HCT116 (cell line): ENCODE data around the gene VAV2. TPM values are rescaled to one million over a fixed set of nuclear protein-coding genes. Genes with fewer than 3 reads are reported as not detected.
"Not testable (repeated sequence)": the region's sequence is repeated elsewhere in the genome, so short reads cannot be mapped to it uniquely, and the experiment has no call there.

ENCODE experiments used
- ATAC-seq: fragments of 200-7000 bp; cut with Tn5 transposase; 2 replicates; pipeline ENCODE4 v1.9.1; 2020; ENCODE audit warnings: mild to moderate bottlenecking, moderate library complexity
- BruUV-seq: library from RNA; stranded (reverse); fragments of 400-500 nt; replicated peaks from 2 replicates; lab custom pipeline; 2021; lab: Mats Ljungman, UMichigan
- CTCF ChIA-PET: fragments of 300-600 bp; sonication (Branson Sonifier 250); formaldehyde crosslinking; loops from one replicate; lab custom pipeline; 2021; ENCODE audit warnings: antibody characterized with exemption; lab: Charles Lee
- POLR2A ChIA-PET: fragments of 300-600, 350-600 bp; sonication (Branson Sonifier 250); formaldehyde crosslinking; loops from one replicate; lab custom pipeline; 2021; ENCODE audit warnings: antibody characterized with exemption; lab: Charles Lee
- RAD21 ChIA-PET, 2 experiments: fragments of 300-600 bp; sonication (Branson Sonifier 250); formaldehyde crosslinking; loops; one replicate each; lab custom pipeline; 2023; ENCODE audit warnings: low total read pairs in 2 of 2; ENCODE audit not compliant: uncharacterized antibody in 2 of 2, unreplicated experiment in 2 of 2, low non-redundant PET in 1 of 2; lab: Charles Lee
- DNase-seq: peaks from one replicate; pipeline ENCODE4 v3.0.0-alpha.2; 2010; ENCODE audit warnings: low read depth, low spot score
- H2AFZ ChIP-seq: fragments of 200-600 bp; shearing (Covaris generic), sonication (generic); 2 replicates; pipeline ENCODE4 v1.6.1; 2017; ENCODE audit warnings: low read depth, mixed run types, mixed read lengths, antibody characterized with exemption, low read length; ENCODE audit not compliant: poor library complexity, severe bottlenecking
- H3K27ac ChIP-seq: 2 replicates; pipeline ENCODE4 v1.5.1; 2012; ENCODE audit warnings: low read depth, low read length
- H3K27me3 ChIP-seq: fragments of 200-600 bp; sonication (generic); 2 replicates; pipeline ENCODE4 v1.6.1; 2016; ENCODE audit warnings: mixed run types, low read length, mixed read lengths; ENCODE audit not compliant: insufficient read depth
- H3K36me3 ChIP-seq, 2 experiments: fragments of 200-500 bp in 1 of 2; fragments of 200-600 bp in 1 of 2; sonication (Bioruptor generic) in 1 of 2; sonication (generic) in 1 of 2; 2 replicates each; pipeline versions ENCODE4 v1.5.1 to v1.6.1; 2014 to 2016; ENCODE audit warnings: low read length in 2 of 2, inconsistent platforms in 1 of 2, mixed read lengths in 1 of 2, mixed run types in 1 of 2; ENCODE audit not compliant: insufficient read depth in 2 of 2, control insufficient read depth in 1 of 2
- H3K4me1 ChIP-seq, 2 experiments: fragments of 200-600 bp in 1 of 2; sonication (generic) in 1 of 2; 2 replicates each; pipeline versions ENCODE4 v1.5.1 to v1.6.1; 2012 to 2017; ENCODE audit warnings: low read length in 2 of 2, inconsistent platforms in 1 of 2, mild to moderate bottlenecking in 1 of 2, mixed read lengths in 1 of 2, mixed run types in 1 of 2, moderate library complexity in 1 of 2; ENCODE audit not compliant: insufficient read depth in 2 of 2, control insufficient read depth in 1 of 2
- H3K4me2 ChIP-seq: fragments of 200-600 bp; sonication (generic); 2 replicates; pipeline ENCODE4 v1.6.1; 2017; ENCODE audit warnings: mixed run types, low read length, mixed read lengths
- H3K4me3 ChIP-seq, 2 experiments: fragments of 200-600 bp in 1 of 2; sonication (generic) in 1 of 2; replicated peaks in 1 of 2; 2 replicates each; pipeline ENCODE4 v1.5.1; 2011 to 2016; ENCODE audit warnings: low read length in 2 of 2, control low read depth in 1 of 2, low read depth in 1 of 2, mild to moderate bottlenecking in 1 of 2, mixed read lengths in 1 of 2, mixed run types in 1 of 2
- H3K79me2 ChIP-seq: fragments of 200-600 bp; sonication (generic); 2 replicates; pipeline ENCODE4 v1.6.1; 2017; ENCODE audit warnings: mild to moderate bottlenecking, mixed run types, low read length, moderate library complexity, mixed read lengths; ENCODE audit not compliant: insufficient read depth
- H3K9ac ChIP-seq: fragments of 200-600 bp; sonication (generic); 2 replicates; pipeline ENCODE4 v1.6.1; 2016; ENCODE audit warnings: low read length, mixed read lengths
- H3K9me2 ChIP-seq: fragments of 200-600 bp; sonication (generic), shearing (Covaris generic); 2 replicates; pipeline ENCODE4 v1.6.1; 2017; ENCODE audit warnings: mixed run types, mild to moderate bottlenecking, moderate library complexity; ENCODE audit not compliant: insufficient read depth
- H3K9me3 ChIP-seq, 2 experiments: fragments of 200-500 bp in 1 of 2; fragments of 200-600 bp in 1 of 2; sonication (Bioruptor generic) in 1 of 2; sonication (generic) in 1 of 2; 2 replicates each; pipeline ENCODE4 v1.6.1; 2014 to 2017; ENCODE audit warnings: low read length in 2 of 2, mixed read lengths in 2 of 2, inconsistent platforms in 1 of 2, low read depth in 1 of 2, mild to moderate bottlenecking in 1 of 2, mixed run types in 1 of 2, moderate library complexity in 1 of 2; ENCODE audit not compliant: control insufficient read depth in 1 of 2, insufficient read depth in 1 of 2
- H4K20me1 ChIP-seq: fragments of 200-600 bp; sonication (generic), shearing (Covaris generic); 2 replicates; pipeline ENCODE4 v1.6.1; 2017; ENCODE audit warnings: mixed run types, mild to moderate bottlenecking, moderate library complexity; ENCODE audit not compliant: insufficient read depth
- CBX3 ChIP-seq: IDR thresholded peaks from 2 replicates; pipeline ENCODE4 v1.6.1; 2012; ENCODE audit warnings: low read depth
- EGR1 ChIP-seq: IDR thresholded peaks from 2 replicates; pipeline ENCODE4 v1.6.1; 2012; ENCODE audit warnings: low read depth
- ELF1 ChIP-seq: IDR thresholded peaks from 2 replicates; pipeline ENCODE4 v1.6.1; 2012; ENCODE audit warnings: low read depth, borderline replicate concordance
- FOSL1 ChIP-seq: IDR thresholded peaks from 2 replicates; pipeline ENCODE4 v1.6.1; 2012; ENCODE audit warnings: low read depth
- JUND ChIP-seq: IDR thresholded peaks from 2 replicates; pipeline ENCODE4 v1.6.1; 2012
- MAX ChIP-seq: IDR thresholded peaks from 2 replicates; pipeline ENCODE4 v1.6.1; 2012
- POLR2A ChIP-seq: IDR thresholded peaks from 2 replicates; pipeline ENCODE4 v1.7.0; 2011; ENCODE audit warnings: borderline replicate concordance; ENCODE audit not compliant: insufficient read depth, insufficient read length; ENCODE audit errors: extremely low read depth
- SRF ChIP-seq: IDR thresholded peaks from 2 replicates; pipeline ENCODE4 v1.6.1; 2012; ENCODE audit warnings: low read depth
- TCF7L2 ChIP-seq: IDR thresholded peaks from 2 replicates; pipeline ENCODE4 v1.7.0; 2011; ENCODE audit warnings: borderline replicate concordance, inconsistent platforms; ENCODE audit not compliant: insufficient read depth, insufficient read length; ENCODE audit errors: extremely low read depth
- YY1 ChIP-seq: IDR thresholded peaks from 2 replicates; pipeline ENCODE4 v1.6.1; 2011; ENCODE audit warnings: low read length, low read depth, moderate library complexity, mild to moderate bottlenecking; ENCODE audit not compliant: insufficient replicate concordance; ENCODE audit errors: extremely low read depth
- ZBTB33 ChIP-seq: IDR thresholded peaks from 2 replicates; pipeline ENCODE4 v1.6.1; 2011; ENCODE audit warnings: mild to moderate bottlenecking, low read length, moderate library complexity; ENCODE audit not compliant: insufficient replicate concordance; ENCODE audit errors: extremely low read depth
- ZFX ChIP-seq: fragments of 450-650 bp; IDR thresholded peaks from 2 replicates; pipeline ENCODE4 v1.6.1; 2017
- intact Hi-C: fragments of 100-400 bp; cut with micrococcal nuclease; formaldehyde crosslinking; loops from 2 replicates; pipeline ENCODE4 v1.10.0; 2022
- total RNA-seq: library from RNA; stranded (reverse); gene quantifications from one replicate; pipeline ENCODE4 v1.2.1, GENCODE V29; 2021; ENCODE audit not compliant: unreplicated experiment
- TF ChIP-seq, protein P1 (sequence below), 3 experiments: fragments of 200-600 bp in 1 of 3; sonication (generic) in 1 of 3; IDR thresholded peaks in 2 of 3; conservative IDR thresholded peaks in 1 of 3; 2 replicates each; pipeline ENCODE4 v1.5.1; 2012 to 2017; ENCODE audit warnings: low read depth in 2 of 3, low read length in 2 of 3, antibody characterized with exemption in 1 of 3, borderline replicate concordance in 1 of 3, control low read depth in 1 of 3, mild to moderate bottlenecking in 1 of 3, mixed read lengths in 1 of 3, mixed run types in 1 of 3, moderate library complexity in 1 of 3; ENCODE audit not compliant: insufficient read depth in 1 of 3

Gene VAV2
- total RNA-seq, 1 experiment from 2014 or later = 33.2 TPM

- RAD21 ChIA-PET = interaction anchor here in 1 of 2 experiments (0.7 kb wide), 1 partner anchor 123 kb away, joined by 3 read pairs; no protein-coding TSS in a partner anchor
- H3K4me1 ChIP-seq = peaks cover 7 to 25% of the 10 kb centered on the region in 2 experiments
- CTCF ChIA-PET, POLR2A ChIA-PET, H3K36me3 ChIP-seq, H3K9ac ChIP-seq, H3K4me2 ChIP-seq, ATAC-seq, H3K9me2 ChIP-seq, DNase-seq, H3K9me3 ChIP-seq, BruUV-seq, H4K20me1 ChIP-seq, H3K27ac ChIP-seq, intact Hi-C loops, H2AFZ ChIP-seq, H3K27me3 ChIP-seq, H3K4me3 ChIP-seq: not testable (repeated sequence)
- H3K79me2 ChIP-seq = peaks cover 71% of the 10 kb centered on the region
These were observed 3.4 kb downstream of the VAV2 start for GRCh38 chr9:133988771-133989170.

GRCh38 chr9:133987946-133988665 is 4.0 kb downstream of the VAV2 start:
- H3K4me1 ChIP-seq = peaks cover 3 to 18% of the 10 kb centered on the region in 2 experiments; a peak in 3 of 4 replicates
- intact Hi-C loops = no loop called here
- no peak overlapping the region for H2AFZ ChIP-seq
- no peaks in the 10 kb centered on the region for H4K20me1 ChIP-seq
- ATAC-seq (no peak), DNase-seq (no peak)
- RAD21 ChIA-PET = no interaction called here
- H3K36me3 ChIP-seq = no peaks in the 10 kb centered on the region
- CTCF ChIA-PET = no interaction called here
- no peaks in the 10 kb centered on the region for H3K9me3 ChIP-seq
- H3K27ac ChIP-seq = no peak overlapping the region
- no TSS peak for BruUV-seq
- H3K79me2 ChIP-seq = peaks cover 76% of the 10 kb centered on the region
- POLR2A ChIA-PET = interaction anchor here (1.0 kb wide), 1 partner anchor 21 kb away, joined by 4 read pairs; no protein-coding TSS in a partner anchor
- no peaks in the 10 kb centered on the region for H3K9me2 ChIP-seq
- no peak overlapping the region for H3K4me3 ChIP-seq
- no peaks in the 10 kb centered on the region for H3K27me3 ChIP-seq
- H3K9ac ChIP-seq = no peak overlapping the region
- H3K4me2 ChIP-seq = no peak overlapping the region
- no peak for TF ChIP-seq CBX3
- TF ChIP-seq, protein P1, sequence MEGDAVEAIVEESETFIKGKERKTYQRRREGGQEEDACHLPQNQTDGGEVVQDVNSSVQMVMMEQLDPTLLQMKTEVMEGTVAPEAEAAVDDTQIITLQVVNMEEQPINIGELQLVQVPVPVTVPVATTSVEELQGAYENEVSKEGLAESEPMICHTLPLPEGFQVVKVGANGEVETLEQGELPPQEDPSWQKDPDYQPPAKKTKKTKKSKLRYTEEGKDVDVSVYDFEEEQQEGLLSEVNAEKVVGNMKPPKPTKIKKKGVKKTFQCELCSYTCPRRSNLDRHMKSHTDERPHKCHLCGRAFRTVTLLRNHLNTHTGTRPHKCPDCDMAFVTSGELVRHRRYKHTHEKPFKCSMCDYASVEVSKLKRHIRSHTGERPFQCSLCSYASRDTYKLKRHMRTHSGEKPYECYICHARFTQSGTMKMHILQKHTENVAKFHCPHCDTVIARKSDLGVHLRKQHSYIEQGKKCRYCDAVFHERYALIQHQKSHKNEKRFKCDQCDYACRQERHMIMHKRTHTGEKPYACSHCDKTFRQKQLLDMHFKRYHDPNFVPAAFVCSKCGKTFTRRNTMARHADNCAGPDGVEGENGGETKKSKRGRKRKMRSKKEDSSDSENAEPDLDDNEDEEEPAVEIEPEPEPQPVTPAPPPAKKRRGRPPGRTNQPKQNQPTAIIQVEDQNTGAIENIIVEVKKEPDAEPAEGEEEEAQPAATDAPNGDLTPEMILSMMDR (IDR thresholded peaks at IDR 0.05 in 2 of 3, conservative IDR thresholded peaks at IDR 0.05 in 1 of 3; ENCODE audit: borderline replicate concordance in 1 of 3, insufficient read depth in 1 of 3, low read depth in 2 of 3, low read length in 2 of 3) = no peak
- no peak for TF ChIP-seq SRF
- TF ChIP-seq FOSL1 = no peak
- no peak for TF ChIP-seq TCF7L2
- TF ChIP-seq MAX = no peak
- no peak for TF ChIP-seq ELF1
- no peak for TF ChIP-seq JUND
- no peak for TF ChIP-seq YY1
- no peak for TF ChIP-seq EGR1
- no peak for TF ChIP-seq ZBTB33
- TF ChIP-seq POLR2A = no peak
- TF ChIP-seq ZFX = no peak
